K562 (cell line): ENCODE data around the gene OVCA2. TPM values are rescaled to one million over a fixed set of nuclear protein-coding genes. Genes with fewer than 3 reads are reported as not detected.
A peak's percentile ranks its signal among the peaks of the same experiment; 100 is the strongest.

Experiments used
- ETS1 ChIP-seq: conservative IDR thresholded peaks from 2 replicates; pipeline ENCODE4 v1.6.1; 2011; ENCODE audit warnings: low read depth, mild to moderate bottlenecking, low read length; ENCODE audit not compliant: control insufficient read depth
- FOXA3 ChIP-seq, 2 experiments: fragments of 450-650 bp in 1 of 2; sonication (generic) in 1 of 2; formaldehyde crosslinking; IDR thresholded peaks in 1 of 2; conservative IDR thresholded peaks in 1 of 2; 2 replicates each; pipeline versions ENCODE4 v1.4.0 to v1.8.0; 2020 to 2022; ENCODE audit warnings: mild to moderate bottlenecking in 2 of 2, missing genetic modification reagents in 1 of 2
- JUN ChIP-seq, 2 experiments: sonication (generic) in 1 of 2; formaldehyde crosslinking in 1 of 2; IDR thresholded peaks; 2 replicates each; pipeline versions ENCODE4 v1.6.1 to v1.8.0; 2012 to 2022; ENCODE audit warnings: borderline replicate concordance in 2 of 2, mild to moderate bottlenecking in 2 of 2, improper control_type of control experiment in 1 of 2, low read depth in 1 of 2, low read length in 1 of 2, missing genetic modification reagents in 1 of 2
- MAFF ChIP-seq: IDR thresholded peaks from 2 replicates; pipeline ENCODE4 v1.6.1; 2012; ENCODE audit warnings: low read length, improper control_type of control experiment
- MYC ChIP-seq, 2 experiments: fragments of 250-450 bp in 1 of 2; sonication (Bioruptor Pico) in 1 of 2; IDR thresholded peaks; 2 replicates each; pipeline versions ENCODE4 v1.5.1 to v1.6.1; 2012 to 2021; ENCODE audit warnings: low read depth in 2 of 2, borderline replicate concordance in 1 of 2, improper control_type of control experiment in 1 of 2, low read length in 1 of 2, mild to moderate bottlenecking in 1 of 2, moderate library complexity in 1 of 2
- RBFOX2 ChIP-seq: fragments of 200-400 bp; formaldehyde crosslinking; IDR thresholded peaks from 2 replicates; pipeline ENCODE4 v1.6.1; 2017; ENCODE audit warnings: low read depth, mild to moderate bottlenecking, low read length, moderate library complexity
- TAF1 ChIP-seq: IDR thresholded peaks from 2 replicates; pipeline ENCODE4 v1.6.1; 2011; ENCODE audit warnings: mild to moderate bottlenecking, low read length, moderate library complexity; ENCODE audit not compliant: insufficient read depth, control insufficient read depth, severe bottlenecking; ENCODE audit errors: extremely low read depth
- TAF15 ChIP-seq: fragments of 200-400 bp; formaldehyde crosslinking; IDR thresholded peaks from 2 replicates; pipeline ENCODE4 v1.6.1; 2017; ENCODE audit warnings: mild to moderate bottlenecking, low read depth, low read length, moderate library complexity
- TRIM24 ChIP-seq, 2 experiments: fragments of 450-650 bp; IDR thresholded peaks; 2 replicates each; pipeline ENCODE4 v1.6.1; 2016
- polyA plus RNA-seq, 8 experiments: library from polyadenylated mRNA; depleted of rRNA in 4 of 8; stranded (reverse) in 5 of 8; unstranded in 3 of 8; fragments of >200 nt; fragmentation: Nextera tagmentation in 2 of 8; fragmentation: Illumina TruSeq in 1 of 8; extraction: Ambion mirVana in 2 of 8; extraction: Trizol in 1 of 8; gene quantifications; 2 replicates each; pipeline versions ENCODE4 v1.2.1 to v1.2.3, GENCODE V29; 2011 to 2014; ENCODE audit warnings: inconsistent platforms in 1 of 8, missing spikeins in 1 of 8
- total RNA-seq, 7 experiments: library from RNA; depleted of rRNA in 6 of 7; stranded (reverse); fragments of >200 nt in 6 of 7; fragmentation: Illumina TruSeq in 2 of 7; extraction: Trizol in 2 of 7; gene quantifications; 2 replicates each; pipeline versions ENCODE4 v1.2.1 to v1.2.3, GENCODE V29; 2011 to 2021; ENCODE audit warnings: low replicate concordance in 1 of 7
- TF ChIP-seq, protein P1 (sequence below): fragments of 200-600 bp; sonication (generic); IDR thresholded peaks from one replicate; pipeline ENCODE4 v1.6.1; 2012; ENCODE audit warnings: mild to moderate bottlenecking, low read depth, low read length, inconsistent platforms
- TF ChIP-seq, protein P2 (sequence below): sonication (generic); formaldehyde crosslinking; IDR thresholded peaks from 2 replicates; pipeline ENCODE4 v1.9.0; 2022; ENCODE audit warnings: mild to moderate bottlenecking, missing genetic modification reagents

Gene OVCA2
- total and polyA plus RNA-seq, 9 of the 15 experiments (the other 6 are each of a cell fraction or from before 2014, with no cell fraction given) = 3.0 to 23.7 (median 14.1) TPM

DNA sequence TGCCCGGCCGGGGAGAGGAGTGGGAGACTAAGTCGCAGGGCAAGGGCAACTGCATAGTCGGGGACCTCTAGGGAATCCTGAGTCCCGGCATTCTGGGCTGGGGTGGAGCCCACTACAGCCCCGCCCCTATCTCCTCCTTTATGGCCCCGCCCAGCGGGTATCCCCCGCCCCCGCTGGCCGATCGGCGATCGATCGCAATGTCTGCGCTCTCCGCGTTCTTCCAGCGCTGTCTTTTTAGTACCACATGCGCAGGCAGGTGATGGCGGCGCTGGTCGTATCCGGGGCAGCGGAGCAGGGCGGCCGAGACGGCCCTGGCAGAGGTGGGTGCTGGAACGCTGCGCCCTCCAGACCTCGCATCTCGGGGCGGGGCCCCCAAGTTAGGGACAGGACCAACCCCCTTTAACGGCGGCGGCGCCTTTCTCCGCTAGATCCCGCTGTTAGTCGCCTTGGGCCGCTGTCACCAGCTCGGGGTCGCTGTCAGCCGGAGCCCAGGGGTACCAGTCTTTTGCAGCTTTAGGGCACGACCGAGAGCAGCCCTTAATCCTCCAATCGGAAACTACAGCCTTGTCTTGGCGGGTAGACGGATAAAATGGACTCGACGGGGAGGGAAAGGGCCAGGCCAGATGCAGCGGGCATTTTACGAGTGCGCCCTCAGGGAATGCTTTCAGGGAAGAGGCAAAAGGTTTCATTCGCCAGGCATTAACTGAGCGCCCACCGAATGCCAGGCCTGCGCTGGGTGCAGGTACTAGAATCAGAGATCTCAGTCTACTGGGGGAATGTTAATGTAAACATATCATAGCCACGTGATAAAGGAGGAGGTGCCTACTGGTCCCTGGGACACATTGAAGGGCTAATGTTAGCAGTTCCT, 11.7 kb upstream of the OVCA2 start, which contains the start of gene DPH1 (continued):
- TF ChIP-seq, protein P1, sequence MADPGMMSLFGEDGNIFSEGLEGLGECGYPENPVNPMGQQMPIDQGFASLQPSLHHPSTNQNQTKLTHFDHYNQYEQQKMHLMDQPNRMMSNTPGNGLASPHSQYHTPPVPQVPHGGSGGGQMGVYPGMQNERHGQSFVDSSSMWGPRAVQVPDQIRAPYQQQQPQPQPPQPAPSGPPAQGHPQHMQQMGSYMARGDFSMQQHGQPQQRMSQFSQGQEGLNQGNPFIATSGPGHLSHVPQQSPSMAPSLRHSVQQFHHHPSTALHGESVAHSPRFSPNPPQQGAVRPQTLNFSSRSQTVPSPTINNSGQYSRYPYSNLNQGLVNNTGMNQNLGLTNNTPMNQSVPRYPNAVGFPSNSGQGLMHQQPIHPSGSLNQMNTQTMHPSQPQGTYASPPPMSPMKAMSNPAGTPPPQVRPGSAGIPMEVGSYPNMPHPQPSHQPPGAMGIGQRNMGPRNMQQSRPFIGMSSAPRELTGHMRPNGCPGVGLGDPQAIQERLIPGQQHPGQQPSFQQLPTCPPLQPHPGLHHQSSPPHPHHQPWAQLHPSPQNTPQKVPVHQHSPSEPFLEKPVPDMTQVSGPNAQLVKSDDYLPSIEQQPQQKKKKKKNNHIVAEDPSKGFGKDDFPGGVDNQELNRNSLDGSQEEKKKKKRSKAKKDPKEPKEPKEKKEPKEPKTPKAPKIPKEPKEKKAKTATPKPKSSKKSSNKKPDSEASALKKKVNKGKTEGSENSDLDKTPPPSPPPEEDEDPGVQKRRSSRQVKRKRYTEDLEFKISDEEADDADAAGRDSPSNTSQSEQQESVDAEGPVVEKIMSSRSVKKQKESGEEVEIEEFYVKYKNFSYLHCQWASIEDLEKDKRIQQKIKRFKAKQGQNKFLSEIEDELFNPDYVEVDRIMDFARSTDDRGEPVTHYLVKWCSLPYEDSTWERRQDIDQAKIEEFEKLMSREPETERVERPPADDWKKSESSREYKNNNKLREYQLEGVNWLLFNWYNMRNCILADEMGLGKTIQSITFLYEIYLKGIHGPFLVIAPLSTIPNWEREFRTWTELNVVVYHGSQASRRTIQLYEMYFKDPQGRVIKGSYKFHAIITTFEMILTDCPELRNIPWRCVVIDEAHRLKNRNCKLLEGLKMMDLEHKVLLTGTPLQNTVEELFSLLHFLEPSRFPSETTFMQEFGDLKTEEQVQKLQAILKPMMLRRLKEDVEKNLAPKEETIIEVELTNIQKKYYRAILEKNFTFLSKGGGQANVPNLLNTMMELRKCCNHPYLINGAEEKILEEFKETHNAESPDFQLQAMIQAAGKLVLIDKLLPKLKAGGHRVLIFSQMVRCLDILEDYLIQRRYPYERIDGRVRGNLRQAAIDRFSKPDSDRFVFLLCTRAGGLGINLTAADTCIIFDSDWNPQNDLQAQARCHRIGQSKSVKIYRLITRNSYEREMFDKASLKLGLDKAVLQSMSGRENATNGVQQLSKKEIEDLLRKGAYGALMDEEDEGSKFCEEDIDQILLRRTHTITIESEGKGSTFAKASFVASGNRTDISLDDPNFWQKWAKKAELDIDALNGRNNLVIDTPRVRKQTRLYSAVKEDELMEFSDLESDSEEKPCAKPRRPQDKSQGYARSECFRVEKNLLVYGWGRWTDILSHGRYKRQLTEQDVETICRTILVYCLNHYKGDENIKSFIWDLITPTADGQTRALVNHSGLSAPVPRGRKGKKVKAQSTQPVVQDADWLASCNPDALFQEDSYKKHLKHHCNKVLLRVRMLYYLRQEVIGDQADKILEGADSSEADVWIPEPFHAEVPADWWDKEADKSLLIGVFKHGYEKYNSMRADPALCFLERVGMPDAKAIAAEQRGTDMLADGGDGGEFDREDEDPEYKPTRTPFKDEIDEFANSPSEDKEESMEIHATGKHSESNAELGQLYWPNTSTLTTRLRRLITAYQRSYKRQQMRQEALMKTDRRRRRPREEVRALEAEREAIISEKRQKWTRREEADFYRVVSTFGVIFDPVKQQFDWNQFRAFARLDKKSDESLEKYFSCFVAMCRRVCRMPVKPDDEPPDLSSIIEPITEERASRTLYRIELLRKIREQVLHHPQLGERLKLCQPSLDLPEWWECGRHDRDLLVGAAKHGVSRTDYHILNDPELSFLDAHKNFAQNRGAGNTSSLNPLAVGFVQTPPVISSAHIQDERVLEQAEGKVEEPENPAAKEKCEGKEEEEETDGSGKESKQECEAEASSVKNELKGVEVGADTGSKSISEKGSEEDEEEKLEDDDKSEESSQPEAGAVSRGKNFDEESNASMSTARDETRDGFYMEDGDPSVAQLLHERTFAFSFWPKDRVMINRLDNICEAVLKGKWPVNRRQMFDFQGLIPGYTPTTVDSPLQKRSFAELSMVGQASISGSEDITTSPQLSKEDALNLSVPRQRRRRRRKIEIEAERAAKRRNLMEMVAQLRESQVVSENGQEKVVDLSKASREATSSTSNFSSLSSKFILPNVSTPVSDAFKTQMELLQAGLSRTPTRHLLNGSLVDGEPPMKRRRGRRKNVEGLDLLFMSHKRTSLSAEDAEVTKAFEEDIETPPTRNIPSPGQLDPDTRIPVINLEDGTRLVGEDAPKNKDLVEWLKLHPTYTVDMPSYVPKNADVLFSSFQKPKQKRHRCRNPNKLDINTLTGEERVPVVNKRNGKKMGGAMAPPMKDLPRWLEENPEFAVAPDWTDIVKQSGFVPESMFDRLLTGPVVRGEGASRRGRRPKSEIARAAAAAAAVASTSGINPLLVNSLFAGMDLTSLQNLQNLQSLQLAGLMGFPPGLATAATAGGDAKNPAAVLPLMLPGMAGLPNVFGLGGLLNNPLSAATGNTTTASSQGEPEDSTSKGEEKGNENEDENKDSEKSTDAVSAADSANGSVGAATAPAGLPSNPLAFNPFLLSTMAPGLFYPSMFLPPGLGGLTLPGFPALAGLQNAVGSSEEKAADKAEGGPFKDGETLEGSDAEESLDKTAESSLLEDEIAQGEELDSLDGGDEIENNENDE = no peak
- peak; percentile 98 for TF ChIP-seq MYC (IDR thresholded peaks at IDR 0.05; ENCODE audit: low read depth, low read length)
- peak; percentile 86; the same call in 1 of the 2 replicates for TF ChIP-seq MYC (CRISPR knock-in tag; IDR thresholded peaks at IDR 0.05; ENCODE audit: borderline replicate concordance, low read depth)
- TF ChIP-seq ETS1 = peak; percentile 99
- TF ChIP-seq, protein P2, sequence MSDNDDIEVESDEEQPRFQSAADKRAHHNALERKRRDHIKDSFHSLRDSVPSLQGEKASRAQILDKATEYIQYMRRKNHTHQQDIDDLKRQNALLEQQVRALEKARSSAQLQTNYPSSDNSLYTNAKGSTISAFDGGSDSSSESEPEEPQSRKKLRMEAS = peak; percentile 98
- TF ChIP-seq TAF15 = no peak
- 0 out of 4 replicates have a peak, but pooled peaks of 1 of the 2 experiments have one; percentile 18 for TF ChIP-seq FOXA3 (CRISPR knock-in tag; conservative IDR thresholded peaks at IDR 0.05 in 1 of 2, IDR thresholded peaks at IDR 0.05 in 1 of 2)
- no peak for TF ChIP-seq TRIM24 (IDR thresholded peaks at IDR 0.05)
- TF ChIP-seq JUN (IDR thresholded peaks at IDR 0.05; ENCODE audit: borderline replicate concordance, low read depth, low read length) = peak; percentile 16; the same call in 1 of the 2 replicates
- 0 out of 2 replicates have a peak, but pooled peaks have one; percentile 17 for TF ChIP-seq JUN (CRISPR knock-in tag; IDR thresholded peaks at IDR 0.05; ENCODE audit: borderline replicate concordance)
- TF ChIP-seq TAF1 = peak; percentile 71
- peak; percentile 88 for TF ChIP-seq RBFOX2
- no peak for TF ChIP-seq MAFF
